ENCODE measurements around the gene SLC25A25. TPM values are rescaled to one million over a fixed set of nuclear protein-coding genes. Genes with fewer than 3 reads are reported as not detected.

The SLC25A25 gene
- total and polyA plus RNA-seq, 12 donors, result 11.4 to 60.6 (median 15.6) TPM

- WGBS, 4 donors, result 77 to 100% (median 89%) methylated on average over 1 of the region's 1 CpG
- H3K4me1 ChIP-seq (replicated peaks in 1 of 2), result peaks cover 0 to 15% of the 10 kb centered on the region in 2 donors
- H3K27ac ChIP-seq, result peak overlapping the region in 1 of 5 donors; percentile 59
- no peaks in the 10 kb centered on the region for H3K36me3 ChIP-seq (replicated peaks in 1 of 2)
- H3K9me3 ChIP-seq (replicated peaks in 1 of 3), result no peaks in the 10 kb centered on the region
- intact Hi-C loops (cut with DNase I), result no loop called here
- TF ChIP-seq CTCF (IDR thresholded peaks at IDR 0.05) (no peak), POLR2A (IDR thresholded peaks at IDR 0.05) (no peak)
- no peak overlapping the region for H3K4me3 ChIP-seq
- no peak for DNase-seq
- no peaks in the 10 kb centered on the region for H3K27me3 ChIP-seq
Observed at GRCh38 chr9:128045831-128046230, 22.2 kb upstream of the SLC25A25 start.

GRCh38 chr9:128047231-128047630 is 20.8 kb upstream of the SLC25A25 start:
- Histone ChIP-seq H3K4me1 (replicated peaks in 1 of 2) (peaks cover 0 to 15% of the 10 kb centered on the region in 2 donors), H3K27me3 (no peaks in the 10 kb centered on the region), H3K36me3 (replicated peaks in 1 of 2) (no peaks in the 10 kb centered on the region), H3K4me3 (no peak overlapping the region), H3K9me3 (replicated peaks in 1 of 3) (no peaks in the 10 kb centered on the region), H3K27ac (peak overlapping the region in 1 of 5 donors; percentile 48)
- 39 to 45% (median 43%) methylated on average over 6 of the region's 6 CpGs for WGBS, 4 donors
- no peak for DNase-seq
- TF ChIP-seq POLR2A (IDR thresholded peaks at IDR 0.05), result no peak
- intact Hi-C loops (cut with DNase I), result no loop called here

- no peak overlapping the region for H3K4me3 ChIP-seq
- no peak overlapping the region for H3K27ac ChIP-seq
- peaks cover 0 to 10% of the 10 kb centered on the region in 2 donors for H3K4me1 ChIP-seq (replicated peaks in 1 of 2)
- H3K36me3 ChIP-seq (replicated peaks in 1 of 2), result no peaks in the 10 kb centered on the region
- intact Hi-C loops (cut with DNase I), result no loop called here
- DNase-seq, result no peak
- H3K27me3 ChIP-seq, result no peaks in the 10 kb centered on the region
- no peaks in the 10 kb centered on the region for H3K9me3 ChIP-seq (replicated peaks in 1 of 3)
- TF ChIP-seq POLR2A (IDR thresholded peaks at IDR 0.05) (no peak), CTCF (IDR thresholded peaks at IDR 0.05) (no peak)
Observed at GRCh38 chr9:128048663-128049062, 19.4 kb upstream of the SLC25A25 start.

- Histone ChIP-seq H3K27me3 (no peaks in the 10 kb centered on the region), H3K4me3 (no peak overlapping the region), H3K4me1 (replicated peaks in 1 of 2) (peaks cover 0 to 8% of the 10 kb centered on the region in 2 donors), H3K27ac (no peak overlapping the region), H3K36me3 (replicated peaks in 1 of 2) (no peaks in the 10 kb centered on the region), H3K9me3 (replicated peaks in 1 of 3) (no peaks in the 10 kb centered on the region)
- WGBS, 4 donors, result 55 to 77% (median 70%) methylated on average over 3 of the region's 3 CpGs
- DNase-seq, result no peak
- no peak for TF ChIP-seq POLR2A (IDR thresholded peaks at IDR 0.05)
- TF ChIP-seq CTCF (IDR thresholded peaks at IDR 0.05), result no peak
- intact Hi-C loops (cut with DNase I), result no loop called here
Observed at GRCh38 chr9:128049843-128050242, 18.2 kb upstream of the SLC25A25 start.

- intact Hi-C loops (cut with DNase I), result no loop called here
- Histone ChIP-seq H3K36me3 (replicated peaks in 1 of 2) (no peaks in the 10 kb centered on the region), H3K27me3 (no peaks in the 10 kb centered on the region), H3K4me3 (no peak overlapping the region), H3K27ac (no peak overlapping the region), H3K4me1 (replicated peaks in 1 of 2) (peaks cover 13 to 23% of the 10 kb centered on the region in 2 donors), H3K9me3 (replicated peaks in 1 of 3) (no peaks in the 10 kb centered on the region)
- DNase-seq, result no peak
- TF ChIP-seq CTCF (IDR thresholded peaks at IDR 0.05), result no peak
- TF ChIP-seq POLR2A (IDR thresholded peaks at IDR 0.05), result no peak
- 83 to 88% (median 84%) methylated on average over 10 to 15 of the region's 15 CpGs for WGBS, 4 donors
Observed at GRCh38 chr9:128051932-128052709, 15.9 kb upstream of the SLC25A25 start.

Measured in adrenal gland (tissue), 12 donors.